Left lung (tissue), 10 donors: ENCODE data around the gene TRHDE. TPM values are rescaled to one million over a fixed set of nuclear protein-coding genes. Genes with fewer than 3 reads are reported as not detected.

ENCODE experiments used
- ATAC-seq: fragments of 200-7000 bp; cut with Tn5 transposase; one replicate; pipeline ENCODE4 v1.9.1; 2020; ENCODE audit warnings: moderate library complexity
- DNase-seq, 4 donors: peaks; one replicate each; pipeline ENCODE4 v3.0.0-alpha.2; 2013 to 2020
- H3K27ac ChIP-seq, 2 donors: fragments of 200-600 bp; sonication (generic) in 1 of 2; one replicate each; pipeline versions ENCODE4 v1.5.0 to v1.8.0; 2020 to 2021
- H3K27me3 ChIP-seq, 2 donors: fragments of 200-600 bp; sonication (generic) in 1 of 2; one replicate each; pipeline versions ENCODE4 v1.5.0 to v1.8.0; 2020 to 2021
- H3K36me3 ChIP-seq, 2 donors: fragments of 200-600 bp; sonication (generic) in 1 of 2; one replicate each; pipeline versions ENCODE4 v1.5.0 to v1.8.0; 2020 to 2021
- H3K4me1 ChIP-seq, 2 donors: fragments of 200-600 bp; one replicate each; pipeline ENCODE4 v1.8.0; 2021
- H3K4me3 ChIP-seq, 2 donors: fragments of 200-600 bp; sonication (generic) in 1 of 2; one replicate each; pipeline versions ENCODE4 v1.5.0 to v1.8.0; 2020 to 2021; ENCODE audit warnings: mild to moderate bottlenecking in 1 of 2
- H3K9me3 ChIP-seq, 2 donors: fragments of 200-600 bp; sonication (generic) in 1 of 2; one replicate each; pipeline versions ENCODE4 v1.5.0 to v1.8.0; 2020 to 2021
- intact Hi-C, 2 donors: fragments of 100-400 bp; cut with DNase I; formaldehyde crosslinking; loops; one replicate each; pipeline versions ENCODE4 v1.11.2 to v1.14.2; 2022
- polyA plus RNA-seq, 6 donors: library from polyadenylated mRNA; unstranded; fragments of 120-200 nt; gene quantifications; one replicate each; pipeline ENCODE4 v1.2.1, GENCODE V29; 2013; ENCODE audit not compliant: insufficient read length in 6 of 6
- total RNA-seq, 2 donors: library from RNA; stranded (reverse); fragmentation: NEBNext Ultra II Directional; extraction: Animal tissue kit (Norgen Biotek cat#: 25700); gene quantifications; one replicate each; pipeline ENCODE4 v1.2.1, GENCODE V29; 2021
- TF ChIP-seq, protein P1 (sequence below), 2 donors: fragments of 200-600 bp; sonication (generic) in 1 of 2; IDR thresholded peaks; one replicate each; pipeline versions ENCODE4 v1.5.0 to v1.8.0; 2021; ENCODE audit warnings: antibody characterized with exemption in 2 of 2
- donor health status: DM: no; HTN: yes; CAD: no.
- donor health status: DM: no; HTN: no; CAD: no.

TRHDE gene
- total and polyA plus RNA-seq, 8 donors = 0.87 to 4.3 (median 2.8) TPM

DNA sequence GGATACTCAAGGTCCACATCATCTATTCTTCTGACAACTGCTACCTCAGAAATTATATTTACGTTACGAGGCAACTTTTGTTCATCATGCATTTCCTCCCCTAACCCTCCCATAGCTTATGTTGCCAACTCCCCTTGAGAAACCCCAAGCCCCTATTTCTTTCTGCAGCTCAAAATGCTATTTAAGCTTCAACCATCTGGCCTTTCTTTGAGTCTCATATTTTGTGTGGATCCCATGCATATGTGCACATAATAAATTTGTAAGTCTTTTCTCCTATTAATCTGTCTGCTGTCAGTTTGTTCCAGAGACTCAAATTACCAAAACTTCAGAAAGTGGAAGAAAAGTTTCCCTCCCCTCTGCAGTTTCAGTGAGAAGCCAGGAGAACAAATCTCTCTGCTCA lies 444.1 kb downstream of the TRHDE start:
- intact Hi-C loops = no loop called here
- Histone ChIP-seq H3K27me3 (no peaks in the 10 kb centered on the region), H3K27ac (no peak overlapping the region), H3K9me3 (no peaks in the 10 kb centered on the region), H3K4me1 (no peaks in the 10 kb centered on the region), H3K4me3 (no peak overlapping the region), H3K36me3 (no peaks in the 10 kb centered on the region)
- ATAC-seq = no peak
- no peak for DNase-seq
- TF ChIP-seq, protein P1, sequence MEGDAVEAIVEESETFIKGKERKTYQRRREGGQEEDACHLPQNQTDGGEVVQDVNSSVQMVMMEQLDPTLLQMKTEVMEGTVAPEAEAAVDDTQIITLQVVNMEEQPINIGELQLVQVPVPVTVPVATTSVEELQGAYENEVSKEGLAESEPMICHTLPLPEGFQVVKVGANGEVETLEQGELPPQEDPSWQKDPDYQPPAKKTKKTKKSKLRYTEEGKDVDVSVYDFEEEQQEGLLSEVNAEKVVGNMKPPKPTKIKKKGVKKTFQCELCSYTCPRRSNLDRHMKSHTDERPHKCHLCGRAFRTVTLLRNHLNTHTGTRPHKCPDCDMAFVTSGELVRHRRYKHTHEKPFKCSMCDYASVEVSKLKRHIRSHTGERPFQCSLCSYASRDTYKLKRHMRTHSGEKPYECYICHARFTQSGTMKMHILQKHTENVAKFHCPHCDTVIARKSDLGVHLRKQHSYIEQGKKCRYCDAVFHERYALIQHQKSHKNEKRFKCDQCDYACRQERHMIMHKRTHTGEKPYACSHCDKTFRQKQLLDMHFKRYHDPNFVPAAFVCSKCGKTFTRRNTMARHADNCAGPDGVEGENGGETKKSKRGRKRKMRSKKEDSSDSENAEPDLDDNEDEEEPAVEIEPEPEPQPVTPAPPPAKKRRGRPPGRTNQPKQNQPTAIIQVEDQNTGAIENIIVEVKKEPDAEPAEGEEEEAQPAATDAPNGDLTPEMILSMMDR (IDR thresholded peaks at IDR 0.05) = no peak

DNA sequence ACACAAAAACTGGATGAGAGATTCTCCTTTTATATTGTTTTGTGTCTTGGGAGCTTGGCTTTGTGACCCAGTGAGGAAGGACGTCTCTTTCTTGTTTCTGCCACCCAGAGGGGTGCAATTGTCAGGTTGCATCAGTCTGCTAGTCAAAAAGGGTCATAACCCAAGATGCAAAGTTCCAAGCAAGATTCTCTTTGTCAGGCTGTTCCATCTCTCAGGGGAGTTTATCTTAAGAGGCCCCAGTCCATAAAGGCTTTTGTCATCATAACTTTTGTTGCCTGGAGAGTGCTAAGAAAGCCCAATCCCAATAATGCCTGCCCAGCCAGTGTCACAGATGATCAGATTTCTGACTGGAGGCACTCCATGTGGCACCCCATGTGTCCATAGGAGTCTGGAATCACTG lies 444.9 kb downstream of the TRHDE start:
- Histone ChIP-seq H3K4me1 (no peaks in the 10 kb centered on the region), H3K9me3 (no peaks in the 10 kb centered on the region), H3K27me3 (no peaks in the 10 kb centered on the region), H3K36me3 (no peaks in the 10 kb centered on the region), H3K4me3 (no peak overlapping the region), H3K27ac (no peak overlapping the region)
- TF ChIP-seq, protein P1 (IDR thresholded peaks at IDR 0.05) = no peak
- no peak for DNase-seq
- intact Hi-C loops = no loop called here
- ATAC-seq = no peak
